ENCODE measurements around the gene CASKIN1.

CASKIN1 gene

DNA sequence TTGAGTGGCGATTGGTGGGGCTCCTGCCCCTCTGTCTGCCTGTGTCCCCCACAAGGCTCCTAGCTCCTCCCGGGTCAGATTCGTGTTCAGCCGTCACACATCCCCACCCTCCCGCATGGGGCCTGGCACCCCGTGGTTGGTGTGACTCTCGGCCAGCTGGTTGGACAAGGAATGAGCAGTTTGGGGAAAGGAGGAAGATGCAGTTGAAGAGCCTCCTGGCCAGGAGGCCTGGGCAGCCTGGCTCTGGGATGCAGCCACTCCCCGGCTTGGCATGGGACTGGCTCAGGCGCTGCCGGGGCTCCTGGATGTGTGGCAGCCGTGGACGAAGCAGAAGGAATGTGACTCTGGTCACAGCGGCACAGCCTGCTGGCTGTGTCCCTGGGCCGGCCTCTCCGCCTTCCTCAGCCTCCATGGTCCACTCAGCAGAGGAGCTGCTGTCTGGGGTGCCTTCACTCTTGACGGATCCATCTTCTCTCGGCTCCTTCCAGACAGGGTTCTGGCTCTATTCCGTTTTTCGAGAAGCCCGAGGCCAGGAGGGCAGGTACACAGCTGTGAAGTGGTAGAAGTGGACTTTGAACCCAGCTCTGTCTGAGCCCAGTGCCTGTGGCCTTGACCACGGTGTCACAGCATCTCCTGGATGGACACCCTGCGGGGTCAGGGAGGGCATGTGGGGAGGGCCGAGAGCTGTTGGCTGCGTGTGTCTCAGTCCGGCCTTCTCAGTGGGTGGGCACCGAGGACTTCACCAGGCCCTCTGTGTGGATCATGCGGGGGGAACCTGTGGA lies 38.7 kb downstream of the CASKIN1 start:
- H3K4me3 ChIP-seq (ENCODE audit: low read length) = no peak overlapping the region

DNA sequence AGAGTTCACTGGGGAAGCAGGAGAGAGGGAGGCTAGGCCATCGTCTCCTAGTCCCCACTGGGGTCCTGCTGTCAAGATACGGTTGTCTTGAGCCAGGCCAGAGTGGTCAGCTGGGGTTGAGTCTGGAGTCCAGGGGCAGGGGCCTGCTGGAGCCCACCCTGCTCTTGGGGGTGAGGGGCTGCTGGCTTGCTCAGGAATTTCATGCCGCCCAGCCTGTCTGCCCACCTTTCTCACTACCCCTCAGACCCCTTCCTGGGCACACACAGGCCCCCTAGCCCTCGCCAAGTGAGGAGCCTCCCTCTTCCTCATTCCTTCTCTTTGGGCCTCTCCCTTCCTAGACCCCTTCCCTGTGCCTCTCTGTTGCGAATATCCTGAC lies 39.6 kb downstream of the CASKIN1 start:
- H3K4me3 ChIP-seq (ENCODE audit: low read length) = peak overlapping the region; percentile 86; the same call in 1 of the 2 replicates
- no peak for TF ChIP-seq ZNF274 (IDR thresholded peaks at IDR 0.05; ENCODE audit: low read depth, low read length)

More for the DNA sequence above, 38.7 kb downstream of the CASKIN1 start:
- TF ChIP-seq ZNF274 (IDR thresholded peaks at IDR 0.05; ENCODE audit: low read depth, low read length) = no peak

GRCh38 chr16:2155977-2156848 lies 40.2 kb downstream of the CASKIN1 start:
- no peak for TF ChIP-seq ZNF274 (IDR thresholded peaks at IDR 0.05; ENCODE audit: low read depth, low read length)
- peak overlapping the region; percentile 86 for H3K4me3 ChIP-seq (ENCODE audit: low read length)

GRCh38 chr16:2155091-2155950 lies 41.1 kb downstream of the CASKIN1 start, which contains the start of gene TRAF7:
TSS of gene TRAF7 (plus strand) at chr16:2155782. CDS start at chr16:2163921, 8,139 bp downstream.
- no peak for TF ChIP-seq ZNF274 (IDR thresholded peaks at IDR 0.05; ENCODE audit: low read depth, low read length)
- peak within 1 kb of the TSS; percentile 86 for H3K4me3 ChIP-seq (ENCODE audit: low read length)

- TF ChIP-seq ZNF274 (IDR thresholded peaks at IDR 0.05; ENCODE audit: low read depth, low read length) = no peak
- H3K4me3 ChIP-seq (ENCODE audit: low read length) = peak overlapping the region; percentile 80
These were observed 41.8 kb downstream of the CASKIN1 start for GRCh38 chr16:2154533-2155090.

DNA sequence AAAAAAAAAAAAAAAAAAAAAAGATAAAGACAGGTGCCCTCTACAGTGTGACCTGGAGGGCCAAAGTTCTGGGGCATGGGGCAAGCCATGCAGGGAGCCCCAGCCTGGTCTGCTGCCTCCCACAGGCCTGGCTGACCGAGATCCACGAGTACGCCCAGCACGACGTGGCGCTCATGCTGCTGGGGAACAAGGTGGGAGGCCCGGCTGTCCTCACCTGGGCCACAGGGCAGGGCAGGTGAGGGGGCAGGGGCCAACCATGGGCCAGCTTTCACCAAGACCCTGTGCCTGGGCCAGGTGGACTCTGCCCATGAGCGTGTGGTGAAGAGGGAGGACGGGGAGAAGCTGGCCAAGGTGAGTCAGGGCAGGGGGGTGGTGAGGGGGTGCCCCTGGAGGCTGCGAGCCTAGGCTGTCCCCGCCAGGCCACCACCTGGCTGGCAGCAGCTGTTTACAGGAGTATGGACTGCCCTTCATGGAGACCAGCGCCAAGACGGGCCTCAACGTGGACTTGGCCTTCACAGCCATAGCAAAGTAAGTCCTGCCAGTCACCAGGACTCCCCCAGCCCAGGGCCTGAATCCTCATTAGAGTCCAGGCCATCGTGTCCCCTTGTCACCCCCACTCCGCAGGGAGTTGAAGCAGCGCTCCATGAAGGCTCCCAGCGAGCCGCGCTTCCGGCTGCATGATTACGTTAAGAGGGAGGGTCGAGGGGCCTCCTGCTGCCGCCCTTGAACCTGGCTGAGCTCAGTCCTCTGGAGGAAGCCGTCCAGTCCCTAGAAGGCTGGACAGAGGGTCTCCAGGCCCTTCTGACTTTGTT lies 43.5 kb downstream of the CASKIN1 start:
- peak overlapping the region; percentile 80 for H3K4me3 ChIP-seq (ENCODE audit: low read length)
- TF ChIP-seq ZNF274 (IDR thresholded peaks at IDR 0.05; ENCODE audit: low read depth, low read length) = no peak

DNA sequence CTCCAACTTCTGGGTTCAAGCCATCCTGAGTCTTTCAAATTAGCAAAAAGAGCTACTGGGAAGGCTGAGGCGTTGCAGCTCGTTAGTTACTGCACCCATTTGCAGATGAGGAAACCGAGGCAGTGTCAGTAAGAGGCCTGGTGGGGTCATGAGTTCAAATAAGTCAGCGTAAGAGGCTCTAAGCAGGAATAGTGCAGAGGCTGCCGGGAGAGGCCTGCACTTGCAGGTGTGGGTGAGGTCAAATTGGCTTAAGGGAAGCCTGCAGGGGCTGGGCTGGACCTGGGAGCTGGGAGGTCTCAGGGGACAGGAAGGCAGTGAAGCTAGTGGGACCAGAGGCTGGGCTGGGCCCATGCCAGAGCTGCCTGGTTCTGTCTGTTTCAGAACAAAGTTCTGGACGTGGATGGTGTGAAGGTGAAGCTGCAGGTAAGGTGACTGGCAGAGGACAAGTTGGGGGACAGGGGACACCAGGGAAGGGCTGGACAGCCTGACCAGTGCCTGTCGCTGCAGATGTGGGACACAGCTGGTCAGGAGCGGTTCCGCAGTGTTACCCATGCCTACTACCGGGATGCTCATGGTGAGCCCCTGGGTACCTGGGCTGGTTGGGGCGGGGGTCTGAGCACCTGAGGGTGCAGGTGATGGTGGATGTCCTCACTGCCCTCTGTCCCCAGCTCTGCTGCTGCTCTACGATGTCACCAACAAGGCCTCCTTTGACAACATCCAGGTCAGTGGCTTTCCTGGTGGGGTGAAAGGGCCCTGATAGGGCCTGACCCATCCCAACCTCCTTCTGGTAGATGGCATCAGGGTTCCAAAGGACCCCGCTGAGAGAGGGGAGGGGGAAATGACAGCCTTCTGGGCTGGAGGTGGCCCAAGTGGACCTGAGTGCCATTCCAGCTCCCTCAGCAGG lies 45.0 kb downstream of the CASKIN1 start:
- H3K4me3 ChIP-seq (ENCODE audit: low read length) = no peak overlapping the region
- TF ChIP-seq ZNF274 (IDR thresholded peaks at IDR 0.05; ENCODE audit: low read depth, low read length) = no peak

DNA sequence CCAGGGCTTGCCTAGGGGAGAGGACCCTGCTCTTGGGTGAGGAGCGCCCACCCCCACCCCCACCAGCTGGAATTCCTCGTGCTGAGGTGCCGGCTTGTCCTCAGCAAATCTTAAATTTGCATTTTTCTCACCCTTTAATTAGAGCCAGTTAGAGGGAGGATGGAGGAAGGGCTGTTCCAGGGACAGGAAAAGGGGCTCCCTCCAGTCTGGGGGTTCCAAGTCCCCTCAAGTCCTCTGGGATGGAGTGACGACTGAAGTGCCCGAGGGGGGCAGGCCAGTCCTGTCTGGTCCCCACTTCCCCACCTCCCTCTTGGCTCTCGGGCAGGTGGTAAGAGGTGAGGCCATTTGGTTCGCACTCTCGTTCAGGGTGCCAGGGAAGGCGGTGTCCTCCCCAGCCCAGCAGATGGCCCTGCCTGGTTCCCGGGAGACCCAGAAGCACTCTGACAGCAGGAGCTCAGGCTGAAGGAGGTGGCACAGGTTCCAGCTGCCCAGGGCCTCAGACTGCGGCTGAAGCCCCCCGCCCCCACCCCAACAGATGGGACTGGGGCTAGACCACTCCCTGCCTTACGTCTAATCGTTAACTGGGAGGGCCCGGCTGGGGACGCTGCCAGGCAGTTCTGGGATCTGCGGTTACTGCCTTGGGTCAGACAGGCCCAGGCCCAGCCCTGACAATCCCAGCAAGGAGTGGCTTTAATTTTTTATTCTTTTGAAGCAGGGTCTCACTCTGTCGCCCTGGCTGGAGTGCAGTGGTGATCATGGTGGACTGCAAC lies 45.8 kb downstream of the CASKIN1 start:
- H3K4me3 ChIP-seq (ENCODE audit: low read length) = no peak overlapping the region
- TF ChIP-seq ZNF274 (IDR thresholded peaks at IDR 0.05; ENCODE audit: low read depth, low read length) = no peak

DNA sequence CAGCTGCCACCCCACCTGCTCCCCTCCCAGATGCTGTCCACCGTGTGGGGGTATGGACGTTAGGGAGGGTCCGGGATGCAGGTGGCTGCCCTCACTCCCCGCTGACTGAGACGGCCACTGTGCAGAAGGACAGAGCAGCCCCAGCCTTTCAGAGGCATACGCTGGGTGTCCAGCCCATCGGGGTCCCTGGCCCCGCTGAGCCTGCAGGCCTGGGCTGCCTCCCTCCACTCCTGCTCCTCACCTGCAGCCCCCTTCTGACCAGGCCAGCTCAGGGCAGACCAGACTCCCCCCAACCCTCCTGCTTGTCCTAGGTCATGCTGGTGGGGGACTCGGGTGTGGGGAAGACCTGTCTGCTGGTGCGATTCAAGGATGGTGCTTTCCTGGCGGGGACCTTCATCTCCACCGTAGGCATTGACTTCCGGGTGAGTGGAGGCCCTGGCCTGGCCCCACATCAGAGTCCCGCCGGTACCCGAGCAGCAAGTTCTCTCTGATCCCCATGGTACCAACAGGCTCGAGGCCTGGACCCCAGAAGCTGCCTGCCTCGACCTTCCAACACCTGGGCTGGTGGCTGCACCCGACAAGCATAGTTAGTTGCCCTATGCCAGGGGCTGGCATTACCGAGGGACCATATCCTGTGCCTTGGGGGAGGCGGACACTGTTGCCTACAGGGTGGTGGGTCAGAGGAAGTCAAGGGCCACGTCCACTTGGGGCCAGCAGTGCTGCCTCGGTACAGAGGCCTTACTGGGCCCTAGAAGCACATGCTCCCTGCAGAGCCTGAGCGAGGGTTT lies 46.6 kb downstream of the CASKIN1 start:
- no peak for TF ChIP-seq ZNF274 (IDR thresholded peaks at IDR 0.05; ENCODE audit: low read depth, low read length)
- no peak overlapping the region for H3K4me3 ChIP-seq (ENCODE audit: low read length)
